GM12873 (cell line): ENCODE data around the gene DIP2C.

ENCODE experiments used
- CTCF ChIP-seq: IDR thresholded peaks from 2 replicates; pipeline ENCODE4 v1.5.1; 2012; ENCODE audit warnings: low read depth, mild to moderate bottlenecking, moderate library complexity, low read length, control low read depth; ENCODE audit not compliant: insufficient read depth; ENCODE audit errors: missing control alignments

Gene DIP2C

GRCh38 chr10:458421-458851 lies 231.0 kb downstream of the DIP2C start:
- no peak for TF ChIP-seq CTCF

- no peak for TF ChIP-seq CTCF
Observed at GRCh38 chr10:456486-456885, 233.0 kb downstream of the DIP2C start.

GRCh38 chr10:454860-455259 lies 234.6 kb downstream of the DIP2C start:
- TF ChIP-seq CTCF = no peak

- no peak for TF ChIP-seq CTCF
Observed at GRCh38 chr10:453647-454046, 235.8 kb downstream of the DIP2C start.

- TF ChIP-seq CTCF = no peak
Observed at GRCh38 chr10:452512-453426, 236.7 kb downstream of the DIP2C start.

- no peak for TF ChIP-seq CTCF
Observed at GRCh38 chr10:451856-452255, 237.6 kb downstream of the DIP2C start.

GRCh38 chr10:451021-451471 lies 238.4 kb downstream of the DIP2C start:
- TF ChIP-seq CTCF = no peak
